HEK293 (cell line): ENCODE results near the gene AFF4.

Experiments
- CTCF ChIA-PET: fragments of 350-600 bp; formaldehyde crosslinking; extraction: SDS; loops from one replicate; lab custom pipeline; 2021; ENCODE audit warnings: antibody characterized with exemption; lab: Yijun Ruan, JAX
- POLR2A ChIA-PET: fragments of 300-600 bp; formaldehyde crosslinking; extraction: SDS; loops from one replicate; lab custom pipeline; 2020; ENCODE audit warnings: antibody characterized with exemption, inconsistent platforms; lab: Yijun Ruan, JAX
- H3K27ac ChIP-seq: fragments of 200-500 bp; sonication (Bioruptor generic); 2 replicates; pipeline ENCODE4 v1.5.1; 2014; ENCODE audit warnings: low read depth, low read length, control low read depth, inconsistent platforms; ENCODE audit errors: extremely low read depth
- H3K36me3 ChIP-seq, 2 experiments: fragments of 200-500 bp in 1 of 2; sonication (Bioruptor generic) in 1 of 2; 1 replicate in 1 of 2; 2 replicates in 1 of 2; pipeline ENCODE4 v1.5.1; 2014 to 2017; ENCODE audit warnings: inconsistent platforms in 2 of 2, low read length in 2 of 2; ENCODE audit not compliant: control insufficient read depth in 2 of 2, insufficient read depth in 1 of 2
- H3K4me1 ChIP-seq: fragments of 200-500 bp; sonication (Bioruptor generic); 2 replicates; pipeline ENCODE4 v1.5.1; 2014; ENCODE audit warnings: mild to moderate bottlenecking, low read length, inconsistent platforms; ENCODE audit not compliant: control insufficient read depth, insufficient read depth
- H3K4me3 ChIP-seq: 2 replicates; pipeline ENCODE4 v1.5.1; 2011; ENCODE audit warnings: low read depth, mild to moderate bottlenecking, control low read depth, low read length, moderate library complexity
- H3K9me3 ChIP-seq: fragments of 200-500 bp; sonication (Bioruptor generic); 2 replicates; pipeline ENCODE4 v1.5.1; 2014; ENCODE audit warnings: low read depth, low read length, inconsistent platforms; ENCODE audit not compliant: control insufficient read depth, insufficient read depth
- BCL11B ChIP-seq: fragments of 450-650 bp; formaldehyde crosslinking; IDR thresholded peaks from 2 replicates; pipeline ENCODE4 v1.5.1; 2016; ENCODE audit warnings: low read depth, missing biosample characterization, missing genetic modification characterization
- GLI4 ChIP-seq: fragments of 450-650 bp; formaldehyde crosslinking; IDR thresholded peaks from 2 replicates; pipeline ENCODE4 v1.5.1; 2016; ENCODE audit warnings: missing biosample characterization, missing genetic modification characterization
- MZF1 ChIP-seq: fragments of 450-650 bp; formaldehyde crosslinking; IDR thresholded peaks from 2 replicates; pipeline ENCODE4 v1.5.1; 2017; ENCODE audit warnings: missing biosample characterization, missing genetic modification characterization, borderline replicate concordance
- OSR2 ChIP-seq: fragments of 450-650 bp; formaldehyde crosslinking; IDR thresholded peaks from 2 replicates; pipeline ENCODE4 v1.5.1; 2016; ENCODE audit warnings: missing biosample characterization, missing genetic modification characterization
- REPIN1 ChIP-seq: fragments of 450-650 bp; formaldehyde crosslinking; IDR thresholded peaks from 2 replicates; pipeline ENCODE4 v1.5.1; 2017; ENCODE audit warnings: missing biosample characterization, missing genetic modification characterization, low read depth
- SCRT2 ChIP-seq: fragments of 450-650 bp; formaldehyde crosslinking; IDR thresholded peaks from 2 replicates; pipeline ENCODE4 v1.5.1; 2016; ENCODE audit warnings: missing biosample characterization, missing genetic modification characterization
- SP2 ChIP-seq: fragments of 450-650 bp; formaldehyde crosslinking; IDR thresholded peaks from 2 replicates; pipeline ENCODE4 v1.5.1; 2016; ENCODE audit warnings: missing biosample characterization, missing genetic modification characterization
- SP7 ChIP-seq: fragments of 450-650 bp; formaldehyde crosslinking; IDR thresholded peaks from 2 replicates; pipeline ENCODE4 v1.5.1; 2016; ENCODE audit warnings: missing biosample characterization, missing genetic modification characterization
- YY1 ChIP-seq: fragments of 450-650 bp; formaldehyde crosslinking; IDR thresholded peaks from 2 replicates; pipeline ENCODE4 v1.5.1; 2018; ENCODE audit warnings: missing biosample characterization, missing genetic modification characterization
- ZBTB6 ChIP-seq: fragments of 450-650 bp; formaldehyde crosslinking; IDR thresholded peaks from 2 replicates; pipeline ENCODE4 v1.5.1; 2017; ENCODE audit warnings: missing biosample characterization, missing genetic modification characterization
- ZEB2 ChIP-seq: fragments of 450-650 bp; formaldehyde crosslinking; IDR thresholded peaks from 2 replicates; pipeline ENCODE4 v1.5.1; 2016; ENCODE audit warnings: missing biosample characterization, missing genetic modification characterization
- ZFP37 ChIP-seq: fragments of 450-650 bp; formaldehyde crosslinking; IDR thresholded peaks from 2 replicates; pipeline ENCODE4 v1.5.1; 2016; ENCODE audit warnings: missing biosample characterization, missing genetic modification characterization
- ZNF146 ChIP-seq: fragments of 450-650 bp; formaldehyde crosslinking; IDR thresholded peaks from 2 replicates; pipeline ENCODE4 v1.5.1; 2016; ENCODE audit warnings: missing biosample characterization, missing genetic modification characterization
- ZNF169 ChIP-seq: fragments of 450-650 bp; formaldehyde crosslinking; IDR thresholded peaks from 2 replicates; pipeline ENCODE4 v1.5.1; 2016; ENCODE audit warnings: missing biosample characterization, missing genetic modification characterization
- ZNF175 ChIP-seq: fragments of 450-650 bp; formaldehyde crosslinking; IDR thresholded peaks from 2 replicates; pipeline ENCODE4 v1.5.1; 2016; ENCODE audit warnings: missing biosample characterization, missing genetic modification characterization
- ZNF24 ChIP-seq: fragments of 450-650 bp; formaldehyde crosslinking; IDR thresholded peaks from 2 replicates; pipeline ENCODE4 v1.5.1; 2016; ENCODE audit warnings: missing biosample characterization, missing genetic modification characterization
- ZNF280D ChIP-seq: fragments of 450-650 bp; formaldehyde crosslinking; IDR thresholded peaks from 2 replicates; pipeline ENCODE4 v1.5.1; 2016; ENCODE audit warnings: missing biosample characterization, missing genetic modification characterization
- ZNF302 ChIP-seq: fragments of 450-650 bp; formaldehyde crosslinking; IDR thresholded peaks from 2 replicates; pipeline ENCODE4 v1.5.1; 2016; ENCODE audit warnings: missing biosample characterization, missing genetic modification characterization, low read depth
- ZNF311 ChIP-seq: fragments of 450-650 bp; formaldehyde crosslinking; IDR thresholded peaks from 2 replicates; pipeline ENCODE4 v1.5.1; 2017; ENCODE audit warnings: missing biosample characterization, missing genetic modification characterization, borderline replicate concordance
- ZNF510 ChIP-seq: fragments of 450-650 bp; formaldehyde crosslinking; IDR thresholded peaks from 2 replicates; pipeline ENCODE4 v1.5.1; 2018; ENCODE audit warnings: mild to moderate bottlenecking, missing genetic modification characterization, missing biosample characterization; ENCODE audit not compliant: insufficient replicate concordance
- ZNF561 ChIP-seq: fragments of 450-650 bp; IDR thresholded peaks from 2 replicates; pipeline ENCODE4 v1.5.1; 2018; ENCODE audit warnings: missing biosample characterization, missing genetic modification characterization, borderline replicate concordance
- ZNF585B ChIP-seq: fragments of 450-650 bp; formaldehyde crosslinking; IDR thresholded peaks from 2 replicates; pipeline ENCODE4 v1.5.1; 2016; ENCODE audit warnings: missing biosample characterization, missing genetic modification characterization
- ZNF677 ChIP-seq: fragments of 450-650 bp; IDR thresholded peaks from 2 replicates; pipeline ENCODE4 v1.5.0; 2018; ENCODE audit warnings: missing biosample characterization, mild to moderate bottlenecking, missing genetic modification characterization, moderate library complexity
- ZNF701 ChIP-seq: fragments of 450-650 bp; formaldehyde crosslinking; IDR thresholded peaks from 2 replicates; pipeline ENCODE4 v1.5.1; 2016; ENCODE audit warnings: missing biosample characterization, missing genetic modification characterization
- ZNF830 ChIP-seq: fragments of 450-650 bp; IDR thresholded peaks from 2 replicates; pipeline ENCODE4 v1.5.0; 2018; ENCODE audit warnings: missing biosample characterization, missing genetic modification characterization, low read depth, mild to moderate bottlenecking, moderate library complexity
- ZSCAN16 ChIP-seq: fragments of 450-650 bp; formaldehyde crosslinking; IDR thresholded peaks from 2 replicates; pipeline ENCODE4 v1.5.1; 2016; ENCODE audit warnings: missing biosample characterization, missing genetic modification characterization
- ZSCAN23 ChIP-seq: fragments of 450-650 bp; formaldehyde crosslinking; IDR thresholded peaks from 2 replicates; pipeline ENCODE4 v1.5.1; 2016; ENCODE audit warnings: missing biosample characterization, missing genetic modification characterization
- TF ChIP-seq, protein P1 (sequence below): fragments of 450-650 bp; formaldehyde crosslinking; IDR thresholded peaks from 2 replicates; pipeline ENCODE4 v1.5.1; 2016; ENCODE audit warnings: missing biosample characterization, missing genetic modification characterization

AFF4 gene

DNA sequence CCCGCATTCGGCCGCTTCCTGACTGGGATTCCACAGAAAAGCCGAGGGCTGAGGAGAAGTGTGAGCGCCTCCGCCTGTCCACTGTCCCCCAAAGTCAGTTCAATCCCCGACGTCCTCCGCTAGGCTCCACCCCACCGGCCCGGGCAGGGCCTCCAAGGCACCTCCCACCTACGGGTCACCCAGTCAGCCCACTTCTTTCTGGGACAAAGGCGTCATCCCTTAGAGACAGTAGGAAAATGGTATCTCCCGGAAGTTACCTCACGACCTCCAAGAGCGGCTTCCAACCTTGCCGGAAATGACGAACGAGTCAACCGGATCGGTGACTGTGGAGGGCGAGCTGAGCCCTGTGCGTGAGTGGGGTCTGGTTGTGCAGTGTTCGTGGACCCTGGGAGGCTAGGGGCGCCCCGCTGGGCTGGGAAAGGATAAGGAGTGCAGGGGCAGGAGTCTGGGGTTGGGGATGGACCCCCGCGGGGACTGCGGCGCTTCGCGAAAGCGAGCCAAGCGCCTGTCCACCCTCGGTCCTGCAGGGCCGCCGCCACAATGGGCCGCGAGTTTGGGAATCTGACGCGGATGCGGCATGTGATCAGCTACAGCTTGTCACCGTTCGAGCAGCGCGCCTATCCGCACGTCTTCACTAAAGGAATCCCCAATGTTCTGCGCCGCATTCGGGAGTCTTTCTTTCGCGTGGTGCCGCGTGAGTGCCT, 96.9 kb downstream of the AFF4 start, which contains the start of the genes GDF9 and UQCRQ (continued):
- TF ChIP-seq ZSCAN23 (tag by site-specific recombination) (no peak), ZFP37 (peak; percentile 16; the same call in 1 of the 2 replicates), ZNF510 (no peak), YY1 (tag by site-specific recombination) (no peak; the same call in 1 of the 2 replicates), BCL11B (tag by site-specific recombination) (peak; percentile 42; the same call in 1 of the 2 replicates), ZNF561 (no peak), ZNF830 (no peak), ZNF169 (tag by site-specific recombination) (no peak), ZNF302 (no peak), ZNF311 (tag by site-specific recombination) (no peak)
- TF ChIP-seq, protein P1, sequence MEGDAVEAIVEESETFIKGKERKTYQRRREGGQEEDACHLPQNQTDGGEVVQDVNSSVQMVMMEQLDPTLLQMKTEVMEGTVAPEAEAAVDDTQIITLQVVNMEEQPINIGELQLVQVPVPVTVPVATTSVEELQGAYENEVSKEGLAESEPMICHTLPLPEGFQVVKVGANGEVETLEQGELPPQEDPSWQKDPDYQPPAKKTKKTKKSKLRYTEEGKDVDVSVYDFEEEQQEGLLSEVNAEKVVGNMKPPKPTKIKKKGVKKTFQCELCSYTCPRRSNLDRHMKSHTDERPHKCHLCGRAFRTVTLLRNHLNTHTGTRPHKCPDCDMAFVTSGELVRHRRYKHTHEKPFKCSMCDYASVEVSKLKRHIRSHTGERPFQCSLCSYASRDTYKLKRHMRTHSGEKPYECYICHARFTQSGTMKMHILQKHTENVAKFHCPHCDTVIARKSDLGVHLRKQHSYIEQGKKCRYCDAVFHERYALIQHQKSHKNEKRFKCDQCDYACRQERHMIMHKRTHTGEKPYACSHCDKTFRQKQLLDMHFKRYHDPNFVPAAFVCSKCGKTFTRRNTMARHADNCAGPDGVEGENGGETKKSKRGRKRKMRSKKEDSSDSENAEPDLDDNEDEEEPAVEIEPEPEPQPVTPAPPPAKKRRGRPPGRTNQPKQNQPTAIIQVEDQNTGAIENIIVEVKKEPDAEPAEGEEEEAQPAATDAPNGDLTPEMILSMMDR (tag by site-specific recombination), result peak; percentile 85

DNA sequence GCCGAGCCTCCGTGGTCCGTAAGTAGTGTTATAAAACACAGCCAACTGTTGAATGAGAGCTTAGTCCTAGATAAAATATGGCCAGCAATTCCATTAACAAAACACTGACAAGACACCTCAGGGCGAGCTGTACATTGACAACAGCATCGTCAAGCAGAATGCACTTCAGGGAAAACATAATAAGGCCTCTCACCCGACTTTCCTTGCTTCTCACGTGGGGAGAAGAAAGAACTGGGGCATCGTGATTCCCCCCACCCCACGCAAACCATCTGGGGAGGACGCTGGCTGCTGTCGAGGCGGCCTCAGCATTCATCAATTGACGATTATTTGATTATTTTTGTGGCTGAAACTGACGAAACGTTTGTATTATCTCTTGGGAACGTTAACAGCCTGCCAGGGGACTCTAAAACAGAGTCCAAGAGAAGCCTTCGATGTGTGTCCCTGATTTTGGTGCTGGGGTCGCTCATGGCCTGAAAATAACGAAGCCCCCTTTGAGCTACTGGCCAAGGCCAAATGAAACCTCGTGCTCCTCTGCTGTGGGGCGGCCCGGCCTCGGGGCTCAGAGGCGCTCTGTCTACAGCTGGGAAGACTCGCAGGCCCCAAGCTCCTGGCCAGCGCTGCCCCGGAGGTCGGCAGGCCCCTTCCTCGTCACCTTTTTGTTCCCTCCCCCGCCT, 97.6 kb downstream of the AFF4 start:
- Histone ChIP-seq H3K4me1 (peaks cover 6% of the 10 kb centered on the region; the same call in 1 of the 2 replicates), H3K4me3 (peak overlapping the region; percentile 96), H3K36me3 (peaks cover 13 to 31% of the 10 kb centered on the region in 2 experiments; a peak in 2 of 3 replicates), H3K9me3 (no peaks in the 10 kb centered on the region), H3K27ac (peak overlapping the region; percentile 50)
- CTCF ChIA-PET, result interaction anchor here (0.6 to 1.5 kb wide), 8 partner anchors 9 to 703 kb away, joined by 3 to 6 read pairs (median 4); no protein-coding TSS in a partner anchor
- POLR2A ChIA-PET, result interaction anchor here (0.8 to 2.2 kb wide), 10 partner anchors 11 to 572 kb away, joined by 3 to 12 read pairs (median 4); partner anchors contain the start of genes HSPA4 and KIF3A
- TF ChIP-seq REPIN1 (tag by site-specific recombination) (0 out of 2 replicates have a peak, but pooled peaks have one; percentile 32), ZEB2 (tag by site-specific recombination) (no peak), ZNF561 (peak; percentile 40; the same call in 1 of the 2 replicates), SCRT2 (tag by site-specific recombination) (peak; percentile 79), BCL11B (tag by site-specific recombination) (0 out of 2 replicates have a peak, but pooled peaks have one; percentile 75), ZNF146 (0 out of 2 replicates have a peak, but pooled peaks have one; percentile 6), SP7 (tag by site-specific recombination) (no peak)

DNA sequence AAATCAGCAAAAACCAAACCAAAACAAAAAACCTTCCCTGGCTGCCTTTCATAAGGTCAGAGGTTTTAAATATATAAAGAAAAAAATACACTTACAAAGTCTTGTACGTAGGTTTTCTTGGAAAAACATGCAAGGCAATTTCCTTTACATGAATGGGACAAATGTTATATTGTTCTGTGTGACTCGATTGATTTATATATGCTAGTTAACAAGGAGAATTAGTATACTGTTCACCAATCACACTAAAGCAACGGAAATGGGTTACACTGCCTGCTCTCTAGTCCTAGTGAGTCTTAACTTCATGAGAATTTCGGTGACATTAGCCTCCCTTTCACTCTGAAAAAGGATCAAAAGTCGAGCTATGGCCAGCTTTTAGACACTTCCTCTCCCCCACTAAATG, 102.7 kb downstream of the AFF4 start:
- Histone ChIP-seq H3K36me3 (no peaks in the 10 kb centered on the region), H3K4me1 (0 out of 2 replicates have a peak, but pooled peaks cover 2% of the 10 kb centered on the region), H3K9me3 (no peaks in the 10 kb centered on the region), H3K27ac (no peak overlapping the region), H3K4me3 (no peak overlapping the region)
- ChIA-PET CTCF (interaction anchor here (0.5 to 0.9 kb wide), 2 partner anchors 333 to 357 kb away, joined by 3 read pairs; no protein-coding TSS in a partner anchor), POLR2A (no interaction called here)
- no peak for TF ChIP-seq ZNF280D (tag by site-specific recombination)
- no peak for TF ChIP-seq OSR2
- no peak for TF ChIP-seq ZNF311 (tag by site-specific recombination)
- no peak for TF ChIP-seq ZNF24 (tag by site-specific recombination)
- no peak for TF ChIP-seq ZBTB6 (tag by site-specific recombination)
- no peak for TF ChIP-seq ZSCAN16
- TF ChIP-seq MZF1 (tag by site-specific recombination), result no peak
- no peak for TF ChIP-seq SP2 (tag by site-specific recombination)
- no peak for TF ChIP-seq GLI4 (tag by site-specific recombination)
- TF ChIP-seq ZNF677 (tag by site-specific recombination), result no peak
- TF ChIP-seq ZFP37, result no peak
- no peak for TF ChIP-seq ZNF175
- no peak for TF ChIP-seq ZNF701
- no peak for TF ChIP-seq ZNF585B
